Neutrophil (primary cell): ENCODE data around the gene MANF.

Experiments
- H3K27ac ChIP-seq: fragments of 200-600 bp; sonication (generic); 2 replicates; pipeline ENCODE4 v1.5.1; 2016; ENCODE audit warnings: mild to moderate bottlenecking, moderate library complexity
- H3K27me3 ChIP-seq: fragments of 200-600 bp; sonication (generic); 2 replicates; pipeline ENCODE4 v1.6.0; 2016; ENCODE audit warnings: mild to moderate bottlenecking
- H3K36me3 ChIP-seq: fragments of 200-600 bp; sonication (generic); 2 replicates; pipeline ENCODE4 v1.5.1; 2017
- H3K4me1 ChIP-seq, 2 experiments: fragments of 200-600 bp in 1 of 2; sonication (generic) in 1 of 2; 1 replicate in 1 of 2; 2 replicates in 1 of 2; pipeline versions ENCODE4 v1.5.1 to v1.6.1; 2013 to 2016; ENCODE audit warnings: low read depth in 1 of 2, low read length in 1 of 2, mild to moderate bottlenecking in 1 of 2, moderate library complexity in 1 of 2; ENCODE audit not compliant: control insufficient read depth in 1 of 2, insufficient read depth in 1 of 2
- H3K4me3 ChIP-seq, 2 experiments: fragments of 200-600 bp in 1 of 2; sonication (generic) in 1 of 2; 1 replicate in 1 of 2; 2 replicates in 1 of 2; pipeline ENCODE4 v1.5.1; 2013 to 2016; ENCODE audit warnings: low read depth in 1 of 2, low read length in 1 of 2, mild to moderate bottlenecking in 1 of 2, moderate library complexity in 1 of 2
- H3K9me3 ChIP-seq: fragments of 200-600 bp; sonication (generic); 2 replicates; pipeline ENCODE4 v1.5.1; 2016
- CTCF ChIP-seq: fragments of 200-600 bp; sonication (generic); IDR thresholded peaks from 2 replicates; pipeline ENCODE4 v1.5.1; 2016; ENCODE audit warnings: antibody characterized with exemption

MANF gene

GRCh38 chr3:51340989-51341636, 44.0 kb upstream of the MANF start:
- Histone ChIP-seq H3K4me1 (no peaks in the 10 kb centered on the region), H3K27ac (no peak overlapping the region), H3K4me3 (no peak overlapping the region), H3K27me3 (no peaks in the 10 kb centered on the region), H3K9me3 (no peaks in the 10 kb centered on the region), H3K36me3 (no peaks in the 10 kb centered on the region)
- TF ChIP-seq CTCF = no peak

GRCh38 chr3:51343918-51344687, 41.0 kb upstream of the MANF start:
- Histone ChIP-seq H3K4me1 (no peaks in the 10 kb centered on the region), H3K27ac (no peak overlapping the region), H3K27me3 (no peaks in the 10 kb centered on the region), H3K9me3 (no peaks in the 10 kb centered on the region), H3K4me3 (no peak overlapping the region), H3K36me3 (no peaks in the 10 kb centered on the region)
- TF ChIP-seq CTCF = no peak

- no peaks in the 10 kb centered on the region for H3K4me1 ChIP-seq
- no peaks in the 10 kb centered on the region for H3K36me3 ChIP-seq
- no peaks in the 10 kb centered on the region for H3K9me3 ChIP-seq
- H3K27ac ChIP-seq = no peak overlapping the region
- no peak for TF ChIP-seq CTCF
- H3K27me3 ChIP-seq = no peaks in the 10 kb centered on the region
- no peak overlapping the region for H3K4me3 ChIP-seq
These were observed 34.3 kb upstream of the MANF start for GRCh38 chr3:51350751-51351150.

- Histone ChIP-seq H3K9me3 (no peaks in the 10 kb centered on the region), H3K4me3 (no peak overlapping the region), H3K27ac (no peak overlapping the region), H3K27me3 (no peaks in the 10 kb centered on the region), H3K4me1 (no peaks in the 10 kb centered on the region), H3K36me3 (no peaks in the 10 kb centered on the region)
- no peak for TF ChIP-seq CTCF
These were observed 32.0 kb upstream of the MANF start for GRCh38 chr3:51353131-51353530.

- no peak for TF ChIP-seq CTCF
- no peaks in the 10 kb centered on the region for H3K9me3 ChIP-seq
- no peaks in the 10 kb centered on the region for H3K36me3 ChIP-seq
- no peak overlapping the region for H3K27ac ChIP-seq
- no peaks in the 10 kb centered on the region for H3K27me3 ChIP-seq
- H3K4me3 ChIP-seq = no peak overlapping the region
- no peaks in the 10 kb centered on the region for H3K4me1 ChIP-seq
These were observed 31.4 kb upstream of the MANF start for GRCh38 chr3:51353691-51354090.
